ENCODE measurements around the gene GADL1. TPM values are rescaled to one million over a fixed set of nuclear protein-coding genes. Genes with fewer than 3 reads are reported as not detected.

Gene GADL1
- total RNA-seq, 2 experiments from 2014 or later, result not detected

- Mint-ChIP-seq H3K4me1 (ENCODE audit: low read depth) (peaks cover 3% of the 10 kb centered on the region), H3K36me3 (ENCODE audit: low read depth) (no peaks in the 10 kb centered on the region), H3K27me3 (peaks cover 4% of the 10 kb centered on the region), H3K27ac (no peak overlapping the region), H3K4me3 (no peak overlapping the region), H3K9me3 (no peaks in the 10 kb centered on the region)
- no peak for ATAC-seq
- no peak for DNase-seq
- TF ChIP-seq CTCF (IDR thresholded peaks at IDR 0.05), result no peak
- CTCF ChIA-PET, result no interaction called here
- POLR2A ChIA-PET, result no interaction called here
- intact Hi-C loops (cut with micrococcal nuclease), result no loop called here
These were observed 67.9 kb downstream of the GADL1 start for GRCh38 chr3:30826531-30826942.

- Mint-ChIP-seq H3K27me3 (peaks cover 8% of the 10 kb centered on the region), H3K4me1 (ENCODE audit: low read depth) (peaks cover 9% of the 10 kb centered on the region), H3K27ac (peak overlapping the region; percentile 12), H3K36me3 (ENCODE audit: low read depth) (no peaks in the 10 kb centered on the region), H3K4me3 (no peak overlapping the region), H3K9me3 (no peaks in the 10 kb centered on the region)
- no peak for TF ChIP-seq CTCF (IDR thresholded peaks at IDR 0.05)
- ChIA-PET POLR2A (no interaction called here), CTCF (no interaction called here)
- peak; percentile 17 for DNase-seq
- intact Hi-C loops (cut with micrococcal nuclease), result no loop called here
- peak; percentile 66 for ATAC-seq
These were observed 75.2 kb downstream of the GADL1 start for GRCh38 chr3:30819067-30819798.

GRCh38 chr3:30813734-30814133 is 80.7 kb downstream of the GADL1 start:
- no peaks in the 10 kb centered on the region for H3K36me3 Mint-ChIP-seq (ENCODE audit: low read depth)
- no peaks in the 10 kb centered on the region for H3K9me3 Mint-ChIP-seq
- DNase-seq (no peak), ATAC-seq (no peak)
- no peak overlapping the region for H3K4me3 Mint-ChIP-seq
- POLR2A ChIA-PET, result no interaction called here
- no peak overlapping the region for H3K27ac Mint-ChIP-seq
- CTCF ChIA-PET, result no interaction called here
- H3K4me1 Mint-ChIP-seq (ENCODE audit: low read depth), result peaks cover 2% of the 10 kb centered on the region
- intact Hi-C loops (cut with micrococcal nuclease), result no loop called here
- H3K27me3 Mint-ChIP-seq, result peaks cover 8% of the 10 kb centered on the region
- no peak for TF ChIP-seq CTCF (IDR thresholded peaks at IDR 0.05)

GRCh38 chr3:30811151-30811795 is 83.2 kb downstream of the GADL1 start:
- DNase-seq (no peak), ATAC-seq (no peak)
- ChIA-PET POLR2A (interaction anchor here (0.7 kb wide), 1 partner anchor 42 kb away, joined by 3 read pairs; no protein-coding TSS in a partner anchor), CTCF (no interaction called here)
- intact Hi-C loops (cut with micrococcal nuclease), result no loop called here
- peaks cover 7% of the 10 kb centered on the region for H3K27me3 Mint-ChIP-seq
- no peak for TF ChIP-seq CTCF (IDR thresholded peaks at IDR 0.05)
- H3K4me1 Mint-ChIP-seq (ENCODE audit: low read depth), result no peaks in the 10 kb centered on the region
- H3K36me3 Mint-ChIP-seq (ENCODE audit: low read depth), result no peaks in the 10 kb centered on the region
- no peak overlapping the region for H3K27ac Mint-ChIP-seq
- no peak overlapping the region for H3K4me3 Mint-ChIP-seq
- no peaks in the 10 kb centered on the region for H3K9me3 Mint-ChIP-seq

- CTCF ChIA-PET, result no interaction called here
- Mint-ChIP-seq H3K4me1 (ENCODE audit: low read depth) (no peaks in the 10 kb centered on the region), H3K4me3 (no peak overlapping the region), H3K27me3 (peaks cover 6% of the 10 kb centered on the region), H3K9me3 (no peaks in the 10 kb centered on the region), H3K27ac (no peak overlapping the region), H3K36me3 (ENCODE audit: low read depth) (no peaks in the 10 kb centered on the region)
- ATAC-seq, result no peak
- TF ChIP-seq CTCF (IDR thresholded peaks at IDR 0.05), result no peak
- POLR2A ChIA-PET, result interaction anchor here (0.6 to 0.7 kb wide), 2 partner anchors 43 to 517 kb away, joined by 3 read pairs; no protein-coding TSS in a partner anchor
- DNase-seq, result no peak
- intact Hi-C loops (cut with micrococcal nuclease), result no loop called here
These were observed 83.8 kb downstream of the GADL1 start for GRCh38 chr3:30810625-30811024.
